HEK293T (cell line): ENCODE measurements around the gene CEP170B.

Experiments used
- CTCF ChIA-PET: fragments of 350-600 bp; formaldehyde crosslinking; extraction: SDS; loops from one replicate; lab custom pipeline; 2021; ENCODE audit warnings: antibody characterized with exemption, inconsistent platforms; lab: Yijun Ruan, JAX
- POLR2A ChIA-PET: fragments of 350-600 bp; formaldehyde crosslinking; extraction: SDS; loops from one replicate; lab custom pipeline; 2020; ENCODE audit warnings: antibody characterized with exemption, inconsistent platforms; lab: Yijun Ruan, JAX
- DNase-seq: peaks from one replicate; pipeline ENCODE4 v3.0.0; 2012; ENCODE audit warnings: mixed read lengths; ENCODE audit errors: extremely low spot score
- ARNT ChIP-seq: fragments of 450-650 bp; IDR thresholded peaks from 2 replicates; pipeline ENCODE4 v1.6.1; 2017; ENCODE audit warnings: mild to moderate bottlenecking
- BHLHE40 ChIP-seq: fragments of 450-650 bp; IDR thresholded peaks from 2 replicates; pipeline ENCODE4 v1.6.1; 2016; ENCODE audit warnings: mild to moderate bottlenecking, moderate library complexity, borderline replicate concordance
- CTBP1 ChIP-seq: fragments of 450-650 bp; IDR thresholded peaks from 2 replicates; pipeline ENCODE4 v1.6.1; 2016; ENCODE audit warnings: borderline replicate concordance
- ELF4 ChIP-seq: fragments of 450-650 bp; IDR thresholded peaks from 2 replicates; pipeline ENCODE4 v1.6.1; 2017; ENCODE audit warnings: antibody characterized with exemption
- FOXA1 ChIP-seq: fragments of 450-650 bp; IDR thresholded peaks from 2 replicates; pipeline ENCODE4 v1.6.1; 2016; ENCODE audit warnings: mild to moderate bottlenecking
- FOXK2 ChIP-seq: fragments of 450-650 bp; IDR thresholded peaks from 2 replicates; pipeline ENCODE4 v1.6.1; 2016; ENCODE audit warnings: mild to moderate bottlenecking
- FOXM1 ChIP-seq: fragments of 450-650 bp; IDR thresholded peaks from 2 replicates; pipeline ENCODE4 v1.6.1; 2017; ENCODE audit warnings: mild to moderate bottlenecking, borderline replicate concordance
- HDGF ChIP-seq: fragments of 450-650 bp; IDR thresholded peaks from 2 replicates; pipeline ENCODE4 v1.6.1; 2017; ENCODE audit warnings: antibody characterized with exemption, borderline replicate concordance
- L3MBTL2 ChIP-seq: fragments of 450-650 bp; conservative IDR thresholded peaks from 2 replicates; pipeline ENCODE4 v1.6.1; 2016; ENCODE audit warnings: mild to moderate bottlenecking
- LEF1 ChIP-seq: fragments of 450-650 bp; IDR thresholded peaks from 2 replicates; pipeline ENCODE4 v1.6.1; 2017; ENCODE audit warnings: mild to moderate bottlenecking, borderline replicate concordance
- NFRKB ChIP-seq: fragments of 450-650 bp; IDR thresholded peaks from 2 replicates; pipeline ENCODE4 v1.6.1; 2016; ENCODE audit warnings: mild to moderate bottlenecking, moderate library complexity
- PKNOX1 ChIP-seq: fragments of 450-650 bp; IDR thresholded peaks from 2 replicates; pipeline ENCODE4 v1.6.1; 2016
- SP1 ChIP-seq: fragments of 450-650 bp; IDR thresholded peaks from 2 replicates; pipeline ENCODE4 v1.6.1; 2017
- SUZ12 ChIP-seq: fragments of 450-650 bp; IDR thresholded peaks from 2 replicates; pipeline ENCODE4 v1.6.1; 2016; ENCODE audit warnings: mild to moderate bottlenecking
- TARDBP ChIP-seq: fragments of 450-650 bp; IDR thresholded peaks from 2 replicates; pipeline ENCODE4 v1.6.1; 2016
- ZNF384 ChIP-seq: fragments of 450-650 bp; IDR thresholded peaks from 2 replicates; pipeline ENCODE4 v1.6.1; 2016

CEP170B gene

GRCh38 chr14:104935026-104935650 is 70.1 kb downstream of the CEP170B start:
- DNase-seq, result no peak
- POLR2A ChIA-PET, result interaction anchor here (0.9 to 1.3 kb wide), 4 partner anchors 30 to 183 kb away, joined by 3 read pairs; partner anchors contain the start of gene SIVA1
- CTCF ChIA-PET, result interaction anchor here (0.6 to 1.0 kb wide), 2 partner anchors 40 to 50 kb away, joined by 3 to 5 read pairs; no protein-coding TSS in a partner anchor
- TF ChIP-seq CTBP1, result no peak
- TF ChIP-seq SP1, result no peak
- TF ChIP-seq TARDBP, result no peak
- no peak for TF ChIP-seq PKNOX1
- no peak for TF ChIP-seq FOXA1
- TF ChIP-seq SUZ12, result no peak
- no peak for TF ChIP-seq BHLHE40
- no peak for TF ChIP-seq ZNF384
- TF ChIP-seq ELF4, result no peak
- no peak for TF ChIP-seq ARNT
- no peak for TF ChIP-seq LEF1
- no peak for TF ChIP-seq FOXM1
- no peak for TF ChIP-seq NFRKB
- TF ChIP-seq L3MBTL2, result no peak
- no peak for TF ChIP-seq FOXK2
- TF ChIP-seq HDGF, result no peak

GRCh38 chr14:104935955-104936354 is 70.9 kb downstream of the CEP170B start:
- DNase-seq, result no peak
- ChIA-PET POLR2A (interaction anchor here (1.1 kb wide), 1 partner anchor 37 kb away, joined by 4 read pairs; no protein-coding TSS in a partner anchor), CTCF (interaction anchor here (0.6 kb wide), 1 partner anchor 49 kb away, joined by 3 read pairs; no protein-coding TSS in a partner anchor)
- TF ChIP-seq FOXA1 (no peak), ARNT (no peak), BHLHE40 (no peak), NFRKB (no peak), HDGF (no peak), SP1 (no peak), ZNF384 (no peak), L3MBTL2 (no peak), FOXM1 (no peak)

- no peak for DNase-seq
- TF ChIP-seq NFRKB (no peak), ARNT (no peak), FOXM1 (no peak), TARDBP (no peak), FOXK2 (no peak), FOXA1 (no peak), SUZ12 (no peak), BHLHE40 (no peak), HDGF (no peak), CTBP1 (no peak), PKNOX1 (no peak), ELF4 (no peak), LEF1 (no peak), ZNF384 (no peak), L3MBTL2 (no peak), SP1 (no peak)
- ChIA-PET CTCF (no interaction called here), POLR2A (interaction anchor here (0.9 to 1.1 kb wide), 2 partner anchors 37 to 167 kb away, joined by 3 to 4 read pairs; no protein-coding TSS in a partner anchor)
Observed at GRCh38 chr14:104936361-104937155, 71.5 kb downstream of the CEP170B start.

DNA sequence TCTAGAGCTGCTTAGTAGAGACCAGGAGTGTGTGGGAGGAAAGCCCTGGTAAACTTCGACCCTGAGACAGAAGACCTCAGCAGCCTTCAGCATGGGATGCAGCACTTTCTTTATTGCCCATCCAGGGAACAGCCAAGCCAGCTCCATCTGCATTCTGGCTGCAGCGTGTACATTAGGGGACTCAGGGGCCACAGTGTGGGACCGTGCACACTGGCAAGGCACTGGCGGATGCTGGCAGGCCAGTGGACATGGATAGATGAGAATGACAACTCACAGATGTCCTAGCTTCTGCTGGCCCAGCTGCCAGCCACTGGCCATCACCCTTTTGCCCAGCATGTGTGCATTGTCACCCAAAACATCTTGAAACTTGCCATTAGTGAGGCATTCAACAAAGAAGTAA is 72.1 kb downstream of the CEP170B start:
- CTCF ChIA-PET, result no interaction called here
- POLR2A ChIA-PET, result interaction anchor here (0.6 to 1.1 kb wide), 3 partner anchors 36 to 167 kb away, joined by 3 to 4 read pairs (median 3); no protein-coding TSS in a partner anchor

More for the DNA sequence above, 72.1 kb downstream of the CEP170B start:
- no peak for DNase-seq
- TF ChIP-seq NFRKB (no peak), FOXK2 (no peak), ARNT (no peak), L3MBTL2 (no peak), LEF1 (no peak), SP1 (no peak), HDGF (no peak), CTBP1 (no peak), FOXA1 (no peak), ZNF384 (no peak), PKNOX1 (no peak), FOXM1 (no peak), BHLHE40 (no peak), ELF4 (no peak)
